HG03064 (cell line): ENCODE results near the gene ASB5.
"Not testable (repeated sequence)": the region's sequence is repeated elsewhere in the genome, so short reads cannot be mapped to it uniquely, and the experiment has no call there.

Source experiments
- ATAC-seq: cut with Tn5 transposase; IDR thresholded peaks from one replicate; pipeline ENCODE4 v1.9.1; 2021; ENCODE audit warnings: low read depth; ENCODE audit not compliant: unreplicated experiment

ASB5 gene

DNA sequence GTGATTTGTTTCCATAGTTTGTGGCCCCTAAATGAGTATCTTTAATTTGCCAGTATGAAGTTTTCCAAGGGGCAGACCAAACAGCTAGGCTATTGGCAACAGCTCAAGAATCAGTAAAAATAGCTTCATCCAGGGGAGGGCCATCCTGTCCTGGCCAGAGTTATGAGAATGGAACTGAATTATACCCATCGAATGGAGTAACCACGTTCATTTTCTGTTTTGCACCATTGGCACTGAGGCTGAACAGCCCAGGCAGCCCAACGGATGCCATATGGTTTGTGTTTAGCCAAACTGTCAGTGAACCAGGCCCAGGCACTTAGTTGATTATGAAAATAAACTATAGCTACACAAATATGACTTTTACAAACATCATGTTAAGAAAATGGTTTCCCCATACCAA is 17.7 kb upstream of the ASB5 start:
- no peak for ATAC-seq

DNA sequence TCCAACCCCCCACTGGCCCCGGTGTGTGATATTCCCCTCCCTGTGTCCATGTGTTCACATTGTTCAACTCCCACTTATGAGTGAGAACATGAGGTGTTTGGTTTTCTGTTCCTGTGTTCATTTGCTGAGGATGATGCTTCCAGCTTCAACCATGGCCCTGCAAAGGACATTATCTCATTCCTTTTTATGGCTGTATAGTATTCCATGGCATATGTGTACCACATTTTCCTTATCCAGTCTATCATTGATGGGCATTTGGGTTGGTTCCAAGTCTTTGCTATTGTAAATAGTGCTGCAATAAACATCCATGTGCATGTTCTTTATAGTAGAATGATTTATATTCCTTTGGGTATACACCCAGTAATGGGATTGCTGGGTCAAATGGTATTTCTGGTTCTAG is 10.5 kb upstream of the ASB5 start:
- ATAC-seq, result not testable (repeated sequence)

DNA sequence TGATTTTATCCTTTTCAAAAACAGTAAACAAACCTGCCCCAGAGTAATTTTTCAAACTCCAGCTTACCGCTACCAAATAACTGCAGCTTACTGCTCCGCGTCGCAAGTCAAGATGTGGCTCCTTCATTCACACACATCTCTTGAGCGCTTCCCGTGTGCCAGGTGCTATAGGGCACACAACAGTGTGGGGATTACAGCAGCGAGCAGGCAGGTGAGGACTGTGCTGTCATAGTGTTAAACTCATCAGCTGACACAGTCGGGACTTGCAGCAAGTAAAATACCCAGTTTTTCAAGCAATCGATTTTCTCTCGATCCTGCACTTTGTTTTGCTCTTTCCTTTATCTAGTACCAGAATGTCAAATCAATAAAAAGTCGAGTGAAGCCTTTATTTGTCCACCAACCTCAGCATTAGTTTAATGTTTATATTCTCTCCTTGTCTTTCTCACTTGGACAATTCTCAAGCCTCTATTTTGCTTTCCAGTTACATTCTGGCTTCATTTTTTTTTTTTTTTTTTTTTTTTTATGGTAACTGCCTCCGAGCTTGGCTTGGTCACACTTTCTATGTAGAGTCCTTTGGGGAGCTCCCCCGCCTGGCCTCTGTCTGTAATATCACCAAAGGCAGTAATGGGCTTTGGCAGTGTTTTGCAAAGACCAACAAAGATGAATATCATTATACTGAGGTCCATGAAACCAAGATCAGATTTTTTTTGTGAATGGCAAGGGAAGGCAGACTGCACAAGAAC is 8.3 kb upstream of the ASB5 start:
- no peak for ATAC-seq

DNA sequence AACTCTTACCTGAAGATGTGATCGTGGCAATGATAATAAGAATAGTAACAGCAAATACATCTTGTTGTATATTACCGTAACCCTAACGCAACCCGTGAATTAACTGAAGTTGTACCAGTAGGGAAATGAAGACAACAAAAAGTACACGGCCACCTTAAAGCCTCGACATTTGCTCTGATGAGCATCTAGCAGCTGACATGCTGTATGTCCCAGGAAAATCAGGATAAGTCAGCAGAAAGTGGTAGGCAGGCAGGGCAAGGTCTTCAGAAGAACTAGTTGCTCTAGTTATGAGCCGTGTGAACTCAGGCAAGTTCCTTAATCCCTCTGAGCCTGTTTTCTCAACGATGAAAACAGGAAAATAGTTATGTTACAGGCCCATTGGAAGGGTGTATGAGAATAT is 7.7 kb upstream of the ASB5 start:
- no peak for ATAC-seq

DNA sequence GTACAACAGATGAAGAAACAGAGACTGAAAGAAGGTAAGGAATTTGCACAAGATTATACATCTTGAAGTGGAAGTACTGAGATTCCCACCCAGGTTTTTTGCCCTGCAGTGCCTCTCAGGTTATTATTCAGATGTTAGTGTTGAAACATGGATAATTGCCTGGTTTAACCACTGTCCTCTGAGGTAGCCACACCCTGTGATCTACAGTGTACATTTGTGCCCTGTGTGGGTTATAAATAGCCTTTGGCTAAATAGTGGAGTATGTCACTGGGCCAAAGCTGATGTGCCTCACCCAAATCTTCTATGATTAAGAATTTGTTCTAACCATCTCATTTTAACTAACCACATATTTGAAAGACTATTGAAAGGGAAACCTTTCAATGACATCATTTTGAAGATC is 5.4 kb upstream of the ASB5 start:
- no peak for ATAC-seq

DNA sequence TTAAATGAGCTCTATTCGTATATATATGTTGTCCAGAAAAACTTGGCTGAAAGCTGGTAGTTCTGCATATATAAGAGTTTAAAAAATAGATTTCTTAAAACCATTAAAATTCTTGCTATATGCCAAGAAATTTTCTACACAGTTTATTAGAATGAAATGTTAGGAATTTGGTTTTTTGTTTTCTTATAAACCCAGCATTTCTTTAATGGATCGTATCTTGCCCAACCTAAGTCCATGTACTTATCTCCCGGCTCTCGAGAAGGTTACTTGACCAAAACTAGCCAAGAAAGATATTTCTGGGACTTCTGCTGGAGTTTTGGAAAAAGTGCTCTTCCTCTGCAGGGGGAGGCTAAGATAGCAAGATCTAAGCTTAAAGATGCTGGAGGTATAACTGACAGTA is 4.7 kb upstream of the ASB5 start:
- no peak for ATAC-seq

DNA sequence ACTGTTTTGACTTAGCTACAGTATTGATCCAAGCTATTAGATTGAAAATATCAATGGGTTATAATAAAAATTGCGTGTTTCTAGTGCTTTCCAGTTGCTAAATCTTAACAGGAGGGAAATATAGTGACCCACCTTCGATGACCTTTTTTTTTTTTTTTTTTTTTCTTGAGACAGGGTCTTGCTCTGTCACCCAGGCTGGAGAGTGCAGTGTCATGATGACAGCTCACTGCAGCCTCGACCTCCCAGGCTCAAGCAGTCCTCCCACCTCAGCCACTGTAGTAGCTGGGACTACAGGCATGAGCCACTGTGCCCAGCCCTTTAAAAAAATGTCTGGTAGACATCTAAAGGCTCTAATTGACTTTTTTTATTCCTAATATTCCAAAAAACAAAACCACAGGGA is 3.8 kb upstream of the ASB5 start:
- no peak for ATAC-seq

DNA sequence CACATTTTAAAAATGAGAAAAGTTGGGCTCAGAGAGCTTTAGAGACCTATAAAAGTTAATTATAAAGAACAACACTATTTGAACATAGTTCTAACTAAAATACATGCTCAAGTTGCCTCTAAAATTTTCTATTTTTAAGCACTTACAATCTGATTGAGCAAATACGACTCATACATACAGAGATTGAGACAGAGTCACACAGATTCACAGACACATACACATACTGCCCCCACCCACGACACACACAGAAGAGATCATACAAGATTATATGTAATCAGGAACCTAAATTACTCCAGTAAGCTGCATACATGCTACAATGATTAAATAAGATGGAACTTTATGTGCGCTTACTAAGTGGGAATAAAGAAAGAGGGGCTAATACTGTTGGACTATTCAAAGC is 2.7 kb upstream of the ASB5 start:
- ATAC-seq, result no peak

DNA sequence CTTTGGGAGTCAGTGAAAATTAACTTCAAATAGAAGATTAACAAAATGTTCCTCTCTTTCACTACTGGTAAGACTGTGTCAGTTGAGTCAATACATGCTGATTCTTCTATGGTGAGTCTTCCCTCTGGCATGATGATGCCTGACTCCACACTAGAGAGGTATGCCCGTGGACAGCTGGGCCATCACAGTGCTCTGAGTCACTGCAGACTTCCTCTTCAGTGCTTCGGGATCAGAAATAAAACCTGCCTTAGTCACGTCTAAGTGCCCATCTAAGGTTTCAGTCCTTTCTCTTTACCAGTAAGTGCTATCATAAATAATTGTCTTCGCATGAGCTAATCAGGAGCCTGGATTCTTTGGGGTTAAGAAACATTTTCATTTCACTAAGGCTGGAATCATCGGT is 1.6 kb upstream of the ASB5 start:
- ATAC-seq, result no peak

DNA sequence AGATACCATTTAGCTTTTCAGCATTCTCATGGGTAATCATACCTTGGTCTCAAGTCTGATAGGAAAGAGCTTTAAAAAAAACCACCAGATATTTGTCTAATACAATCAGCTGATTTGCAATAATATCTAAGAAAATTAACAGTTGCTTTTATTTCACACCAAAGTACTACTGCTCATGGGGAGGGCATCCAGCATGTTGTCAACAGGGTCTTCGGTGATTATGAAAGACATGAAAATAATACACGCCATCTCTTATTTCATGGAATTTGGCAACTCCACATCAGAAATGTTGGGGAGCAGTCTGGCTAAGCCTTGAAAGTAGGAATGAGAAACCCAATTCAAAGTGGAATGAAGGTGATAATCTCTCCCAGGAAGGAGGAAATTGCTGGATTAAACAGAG is 3.0 kb downstream of the ASB5 start:
- ATAC-seq, result no peak

DNA sequence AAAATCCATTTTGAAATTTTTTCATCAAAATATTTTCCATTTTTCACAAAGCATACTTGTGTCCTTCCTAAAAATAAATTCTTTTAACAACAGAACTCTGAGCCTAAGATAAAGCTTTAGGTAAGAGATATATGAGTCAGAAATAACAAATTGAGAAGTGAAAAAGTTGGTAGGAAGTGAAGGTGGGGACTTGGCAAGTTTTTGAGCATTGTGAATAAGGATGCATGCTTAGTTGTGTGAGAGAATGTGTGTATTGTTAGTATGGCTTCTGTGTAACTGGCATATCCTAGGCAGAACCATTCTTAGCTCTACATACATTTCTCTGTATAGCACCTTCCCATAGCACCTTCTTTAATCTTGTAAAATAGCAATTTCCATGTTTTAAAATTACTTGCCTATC is 6.8 kb downstream of the ASB5 start:
- ATAC-seq, result peak; percentile 79

DNA sequence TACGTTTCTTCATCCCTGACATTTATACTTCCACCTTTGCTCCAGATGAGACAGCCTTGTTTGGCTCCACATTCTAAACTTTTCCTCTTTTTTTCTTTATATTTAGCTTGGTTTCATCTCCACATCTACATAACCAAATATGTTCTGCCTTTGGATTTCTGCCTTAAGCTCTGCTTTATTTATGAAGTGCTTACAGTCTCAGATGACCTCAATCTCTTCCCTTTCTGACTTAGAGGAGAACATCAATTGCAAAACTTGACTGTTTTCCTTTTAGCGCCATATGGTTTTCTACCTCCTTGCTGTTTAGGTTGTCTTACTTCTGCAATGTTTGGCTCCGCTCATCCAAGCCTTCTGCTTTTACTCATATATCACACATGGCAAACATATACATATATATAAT is 7.5 kb downstream of the ASB5 start:
- no peak for ATAC-seq

DNA sequence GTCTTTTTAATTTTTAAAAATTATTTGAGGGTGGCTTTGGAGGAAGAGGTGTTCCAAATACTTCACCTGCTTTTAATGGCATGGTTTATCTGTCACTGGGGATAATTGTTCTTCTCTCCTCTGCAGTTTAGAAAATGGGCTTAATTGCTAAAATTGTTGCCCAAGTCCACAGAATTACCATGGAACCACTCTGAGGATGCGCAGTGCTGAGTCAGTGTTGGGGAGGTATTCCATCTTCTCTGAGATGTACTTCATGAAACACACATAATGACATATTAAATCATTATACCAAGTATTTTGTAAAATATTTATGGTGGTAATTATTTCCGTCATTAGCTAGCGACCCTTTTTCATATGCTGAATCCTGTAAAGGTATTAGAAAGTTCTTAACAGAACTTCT is 8.0 kb downstream of the ASB5 start:
- no peak for ATAC-seq

DNA sequence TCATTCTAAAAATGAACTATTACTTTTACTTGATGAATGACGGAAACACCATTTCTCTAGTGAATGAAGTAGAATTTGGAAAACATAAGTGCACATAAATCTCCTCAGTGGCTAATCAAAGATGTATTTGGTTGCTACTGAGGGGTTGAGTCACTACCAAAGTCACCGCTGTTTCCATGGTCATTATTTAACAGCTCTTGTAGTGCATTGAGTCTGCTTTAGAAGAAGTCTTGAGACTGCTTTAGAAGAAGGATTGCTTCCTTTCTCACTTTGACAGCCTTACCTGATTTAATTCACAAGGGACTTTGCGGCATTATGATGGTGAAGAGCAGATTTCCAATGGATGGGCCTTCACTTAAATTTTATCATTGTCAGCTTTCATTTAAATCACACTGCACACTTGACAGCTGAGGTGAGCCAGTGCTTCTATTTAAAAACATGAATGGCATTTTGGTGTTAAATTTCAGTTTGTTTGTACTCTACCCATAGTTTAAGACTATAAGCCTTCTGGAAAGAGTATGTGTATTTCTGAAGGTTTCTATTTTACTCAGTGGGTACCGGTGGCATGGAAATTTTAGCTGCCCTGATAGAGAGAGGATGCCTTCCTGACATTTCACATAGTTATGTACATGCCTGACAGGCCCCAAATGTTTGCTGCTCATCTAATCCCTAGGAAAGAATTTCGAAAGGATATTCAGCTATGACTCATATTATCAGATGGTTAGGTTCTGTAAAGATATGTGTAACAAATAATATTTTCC is 9.5 kb downstream of the ASB5 start:
- no peak for ATAC-seq

DNA sequence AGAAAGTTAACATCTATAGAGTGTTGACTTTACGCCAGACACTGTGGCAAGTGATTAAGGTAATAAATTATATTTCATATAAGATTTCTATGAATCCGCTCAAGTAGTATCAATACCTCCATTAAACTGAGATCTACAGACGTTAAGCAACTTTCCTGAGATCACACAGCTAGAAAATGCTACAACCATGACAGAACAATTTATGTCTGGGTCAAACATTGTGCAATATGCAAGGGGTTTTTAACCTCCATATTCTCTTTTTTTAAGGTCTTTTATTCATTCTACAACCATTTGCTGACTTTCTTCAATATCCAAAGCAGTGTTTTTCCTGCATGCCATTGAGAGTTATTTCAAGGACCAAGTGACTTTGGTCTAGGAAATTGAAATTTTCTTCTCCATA is 10.9 kb downstream of the ASB5 start:
- ATAC-seq, result no peak

DNA sequence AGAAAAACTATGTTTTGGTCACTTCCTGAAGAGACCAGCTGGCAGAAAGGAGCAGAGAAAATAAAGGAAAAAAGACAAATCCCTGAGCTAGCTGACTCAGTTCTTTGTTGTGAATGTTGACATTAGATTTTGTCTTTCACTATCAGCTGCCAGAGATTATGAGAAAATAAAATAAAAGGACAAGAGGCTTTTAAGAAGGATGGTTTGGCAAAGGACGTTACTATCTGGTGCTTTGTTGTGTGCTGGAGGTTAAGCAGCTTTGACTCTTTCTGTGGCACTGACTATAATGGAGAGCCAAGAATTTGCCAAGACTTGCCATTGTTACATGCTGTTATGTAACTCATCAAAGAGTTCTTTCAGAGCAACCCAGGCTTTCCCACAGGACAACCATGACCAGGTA is 12.1 kb downstream of the ASB5 start:
- no peak for ATAC-seq

DNA sequence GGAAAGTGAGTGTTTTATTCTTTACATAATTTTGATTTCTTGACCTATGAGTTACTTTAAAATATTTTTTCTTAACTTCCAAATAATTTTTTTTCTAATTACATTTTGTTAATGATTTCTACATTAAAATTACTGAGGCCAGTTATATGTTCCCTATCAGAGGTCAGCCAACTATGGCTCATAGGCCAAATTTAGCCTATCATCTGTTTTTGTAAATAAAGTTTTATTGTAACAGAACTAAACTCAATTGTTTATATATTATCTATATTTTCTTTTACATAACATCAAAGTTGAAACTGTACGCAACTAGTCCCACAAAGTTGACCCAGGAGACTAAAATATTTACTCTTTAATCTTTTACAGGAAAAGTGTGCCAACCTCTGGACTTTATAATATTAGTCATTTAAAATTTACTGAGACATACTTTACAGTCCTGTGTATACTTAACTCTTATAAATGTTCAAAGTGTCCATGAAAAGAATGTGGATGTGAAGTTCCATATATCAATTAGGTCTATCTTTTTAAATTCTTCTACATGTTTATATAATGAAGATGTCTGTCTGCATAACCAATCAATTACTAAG is 26.2 kb downstream of the ASB5 start:
- ATAC-seq, result no peak

DNA sequence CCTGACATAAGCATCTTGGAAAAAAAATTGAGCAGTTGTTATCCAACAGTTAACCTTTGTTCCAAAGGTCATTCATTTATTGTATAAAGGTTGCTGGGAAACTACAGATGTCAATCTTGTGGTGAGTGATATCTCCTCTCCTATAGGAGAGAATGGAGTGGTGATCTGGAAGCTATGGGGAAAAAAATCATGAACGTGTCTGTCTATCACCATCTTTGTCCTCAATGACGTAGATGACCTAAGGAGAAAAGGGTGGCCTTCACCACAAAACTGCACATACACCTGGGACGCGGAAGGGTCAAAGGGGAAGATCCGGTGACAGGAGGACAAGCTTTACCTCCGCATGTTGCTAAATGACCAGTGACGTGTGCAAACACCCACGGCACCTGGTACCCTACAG is 27.3 kb downstream of the ASB5 start:
- ATAC-seq, result no peak

DNA sequence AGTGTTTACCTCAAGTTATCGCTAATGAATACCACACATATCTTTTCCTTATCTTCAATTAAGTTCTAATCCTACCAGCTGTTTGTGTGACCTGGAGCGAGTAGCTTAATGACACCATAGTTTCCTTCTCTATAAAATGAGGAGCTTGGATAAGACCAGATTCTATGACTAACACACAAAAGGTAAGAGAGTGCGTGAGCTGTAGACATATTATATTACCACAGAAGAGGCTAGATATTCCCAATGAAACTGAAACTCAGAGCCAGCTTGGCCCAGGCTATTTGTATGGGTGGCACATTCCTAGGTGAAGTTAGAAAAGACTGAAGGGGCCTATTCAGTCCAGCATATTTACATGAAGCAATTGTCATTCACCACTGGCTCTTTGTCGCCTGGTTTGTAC is 30.2 kb downstream of the ASB5 start:
- ATAC-seq, result no peak

DNA sequence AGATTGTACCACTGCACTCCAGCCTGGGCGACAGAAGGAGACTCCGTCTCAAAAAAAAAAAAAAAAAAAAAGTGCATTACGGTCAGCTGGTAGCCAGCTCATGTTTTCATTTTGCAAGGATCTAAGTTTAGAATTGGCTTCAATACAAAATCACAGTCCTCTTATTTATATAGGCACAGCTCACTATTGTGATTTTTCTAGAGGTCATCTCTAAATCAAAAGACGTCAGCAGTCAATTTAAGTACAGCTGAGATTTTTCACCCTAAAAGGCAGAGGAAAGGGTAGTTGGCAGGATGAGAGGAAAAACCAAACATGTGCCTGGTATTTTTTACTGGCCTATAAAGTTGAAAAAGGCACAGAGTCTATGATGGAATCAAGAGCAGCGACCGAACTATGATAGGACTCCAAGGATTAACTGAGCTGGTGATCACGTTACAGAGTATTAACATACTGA is 30.8 kb downstream of the ASB5 start:
- no peak for ATAC-seq

DNA sequence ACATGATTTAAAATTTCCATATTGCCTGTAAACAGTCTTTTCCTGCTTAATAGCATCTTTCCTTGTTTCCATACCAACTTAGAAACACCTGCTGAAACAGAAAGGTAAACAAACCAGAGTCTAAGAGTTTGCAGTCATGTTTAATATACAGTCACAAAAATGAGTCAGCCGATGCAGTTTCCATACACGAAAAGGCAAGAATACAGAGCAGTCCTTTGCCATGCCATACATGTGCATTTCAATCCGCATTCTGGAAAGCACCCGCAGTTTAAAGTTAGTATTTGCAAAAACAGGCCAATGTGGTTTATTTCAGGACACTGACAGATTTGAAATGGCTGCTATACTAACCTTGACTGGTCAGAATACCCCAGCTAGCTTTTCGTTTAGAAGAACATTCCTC is 32.1 kb downstream of the ASB5 start:
- ATAC-seq, result no peak

DNA sequence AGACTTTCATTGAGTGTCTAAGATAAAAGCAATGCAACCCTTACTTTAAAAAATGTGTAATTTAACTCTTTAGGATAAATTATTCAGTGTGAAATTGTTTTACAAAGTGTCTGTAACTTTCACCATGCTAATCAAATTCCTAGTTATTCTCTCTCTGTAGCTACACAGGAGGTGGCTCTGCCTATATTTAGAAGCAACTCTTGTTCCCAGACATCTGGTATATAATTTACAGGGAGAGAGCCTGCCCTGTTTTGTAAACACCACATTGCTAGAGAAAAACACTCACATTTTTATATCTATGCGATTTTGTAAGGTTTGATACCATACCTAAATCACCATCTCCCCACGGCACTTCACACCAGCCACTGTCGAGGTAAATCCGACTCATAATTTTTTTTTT is 38.2 kb downstream of the ASB5 start:
- no peak for ATAC-seq
